Peyer's patch (tissue), 4 donors: ENCODE measurements around the gene NRXN3. TPM values are rescaled to one million over a fixed set of nuclear protein-coding genes. Genes with fewer than 3 reads are reported as not detected.

Source experiments
- DNase-seq, 3 donors: peaks; one replicate each; pipeline ENCODE4 v3.0.0-alpha.2; 2017 to 2019
- H3K27ac ChIP-seq, 4 donors: fragments of 200-600 bp; sonication (generic); one replicate each; pipeline ENCODE4 v1.5.1; 2016 to 2019
- H3K27me3 ChIP-seq, 2 donors: fragments of 200-600 bp; sonication (generic); one replicate each; pipeline ENCODE4 v1.5.1; 2019
- H3K36me3 ChIP-seq, 3 donors: fragments of 200-600 bp; sonication (generic); one replicate each; pipeline ENCODE4 v1.5.1; 2016 to 2019
- H3K4me1 ChIP-seq, 4 donors: fragments of 200-600 bp; sonication (generic); one replicate each; pipeline ENCODE4 v1.5.1; 2016 to 2019
- H3K4me3 ChIP-seq, 4 donors: fragments of 200-600 bp; sonication (generic); 1 replicate in 3 of 4; 2 replicates in 1 of 4; pipeline ENCODE4 v1.5.1; 2016 to 2019; ENCODE audit warnings: mild to moderate bottlenecking in 1 of 4
- H3K9me3 ChIP-seq, 4 donors: fragments of 200-600 bp; sonication (generic); one replicate each; pipeline ENCODE4 v1.5.1; 2016 to 2019; ENCODE audit warnings: mild to moderate bottlenecking in 1 of 4
- POLR2A ChIP-seq, 2 donors: fragments of 450-650 bp; IDR thresholded peaks; one replicate each; pipeline ENCODE4 v1.5.1; 2017; ENCODE audit warnings: antibody characterized with exemption in 2 of 2, mild to moderate bottlenecking in 2 of 2, moderate library complexity in 2 of 2
- total RNA-seq, 4 donors: library from RNA; depleted of rRNA; stranded (reverse); fragments of >200 nt; gene quantifications; one replicate each; pipeline ENCODE4 v1.1.0, GENCODE V29; 2016
- TF ChIP-seq, protein P1 (sequence below), 6 experiments: fragments of 450-650 bp in 4 of 6; fragments of 200-600 bp in 2 of 6; sonication (generic) in 1 of 6; IDR thresholded peaks; one replicate each; pipeline ENCODE4 v1.5.1; 2017 to 2019; ENCODE audit warnings: antibody characterized with exemption in 6 of 6, mild to moderate bottlenecking in 3 of 6, moderate library complexity in 1 of 6

Gene NRXN3
- total RNA-seq, 4 donors from 2014 or later: 1.6 to 10.2 (median 4.4) TPM

- Histone ChIP-seq H3K9me3 (no peaks in the 10 kb centered on the region), H3K27me3 (no peaks in the 10 kb centered on the region), H3K27ac (no peak overlapping the region), H3K36me3 (no peaks in the 10 kb centered on the region), H3K4me3 (no peak overlapping the region), H3K4me1 (no peaks in the 10 kb centered on the region)
- TF ChIP-seq, protein P1, sequence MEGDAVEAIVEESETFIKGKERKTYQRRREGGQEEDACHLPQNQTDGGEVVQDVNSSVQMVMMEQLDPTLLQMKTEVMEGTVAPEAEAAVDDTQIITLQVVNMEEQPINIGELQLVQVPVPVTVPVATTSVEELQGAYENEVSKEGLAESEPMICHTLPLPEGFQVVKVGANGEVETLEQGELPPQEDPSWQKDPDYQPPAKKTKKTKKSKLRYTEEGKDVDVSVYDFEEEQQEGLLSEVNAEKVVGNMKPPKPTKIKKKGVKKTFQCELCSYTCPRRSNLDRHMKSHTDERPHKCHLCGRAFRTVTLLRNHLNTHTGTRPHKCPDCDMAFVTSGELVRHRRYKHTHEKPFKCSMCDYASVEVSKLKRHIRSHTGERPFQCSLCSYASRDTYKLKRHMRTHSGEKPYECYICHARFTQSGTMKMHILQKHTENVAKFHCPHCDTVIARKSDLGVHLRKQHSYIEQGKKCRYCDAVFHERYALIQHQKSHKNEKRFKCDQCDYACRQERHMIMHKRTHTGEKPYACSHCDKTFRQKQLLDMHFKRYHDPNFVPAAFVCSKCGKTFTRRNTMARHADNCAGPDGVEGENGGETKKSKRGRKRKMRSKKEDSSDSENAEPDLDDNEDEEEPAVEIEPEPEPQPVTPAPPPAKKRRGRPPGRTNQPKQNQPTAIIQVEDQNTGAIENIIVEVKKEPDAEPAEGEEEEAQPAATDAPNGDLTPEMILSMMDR (IDR thresholded peaks at IDR 0.05): no peak
- no peak for DNase-seq
These were observed 1404.9 kb downstream of the NRXN3 start for GRCh38 chr14:79575032-79575431.

DNA sequence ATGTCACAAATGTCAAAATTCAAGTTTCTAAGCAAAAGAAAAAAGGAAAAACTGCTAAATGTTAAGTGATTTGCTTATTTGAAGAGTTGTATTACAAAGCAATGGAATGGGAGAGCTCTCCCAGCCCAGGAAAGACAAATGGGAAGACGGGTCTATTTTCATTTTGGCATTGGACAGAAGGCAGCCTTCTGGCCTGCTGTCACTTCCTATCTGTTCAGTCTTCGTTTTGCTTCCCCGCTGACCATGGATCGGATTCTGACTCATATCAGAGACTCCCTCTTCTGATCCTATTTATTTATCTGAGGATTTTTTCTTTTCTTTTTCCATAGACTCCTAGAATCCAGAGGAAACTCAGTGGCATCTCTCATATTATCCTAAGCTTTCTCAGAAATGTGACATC lies 1406.3 kb downstream of the NRXN3 start:
- no peaks in the 10 kb centered on the region for H3K9me3 ChIP-seq
- no peak for DNase-seq
- no peak overlapping the region for H3K27ac ChIP-seq
- H3K36me3 ChIP-seq: no peaks in the 10 kb centered on the region
- no peak overlapping the region for H3K4me3 ChIP-seq
- no peaks in the 10 kb centered on the region for H3K4me1 ChIP-seq
- TF ChIP-seq, protein P1 (IDR thresholded peaks at IDR 0.05): no peak
- no peak for TF ChIP-seq POLR2A (IDR thresholded peaks at IDR 0.05)
- H3K27me3 ChIP-seq: no peaks in the 10 kb centered on the region

DNA sequence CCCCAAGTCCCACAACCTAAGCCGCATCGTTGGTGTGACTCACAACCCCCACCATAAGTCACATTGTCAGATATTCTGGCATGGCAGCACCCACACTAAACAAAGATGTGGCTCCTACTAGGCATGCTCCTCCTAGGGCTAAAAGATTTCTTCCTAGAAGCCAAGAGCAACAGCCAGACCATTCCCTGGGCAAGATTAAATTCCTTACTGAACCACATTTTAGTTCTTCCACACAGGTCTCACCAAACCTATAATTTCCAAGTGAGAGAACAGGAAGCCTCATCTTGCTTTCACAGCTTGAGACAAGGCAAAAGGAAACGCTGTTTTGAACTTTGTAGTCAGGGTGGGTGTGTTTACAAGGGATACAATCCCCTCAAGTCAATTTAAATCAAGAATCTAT lies 1408.3 kb downstream of the NRXN3 start:
- Histone ChIP-seq H3K27me3 (no peaks in the 10 kb centered on the region), H3K9me3 (no peaks in the 10 kb centered on the region), H3K36me3 (no peaks in the 10 kb centered on the region), H3K4me3 (no peak overlapping the region), H3K27ac (no peak overlapping the region), H3K4me1 (no peaks in the 10 kb centered on the region)
- no peak for DNase-seq
- TF ChIP-seq, protein P1 (IDR thresholded peaks at IDR 0.05): no peak
- no peak for TF ChIP-seq POLR2A (IDR thresholded peaks at IDR 0.05)

- TF ChIP-seq POLR2A (IDR thresholded peaks at IDR 0.05): no peak
- TF ChIP-seq, protein P1 (IDR thresholded peaks at IDR 0.05): no peak
- Histone ChIP-seq H3K9me3 (no peaks in the 10 kb centered on the region), H3K36me3 (no peaks in the 10 kb centered on the region), H3K4me1 (no peaks in the 10 kb centered on the region), H3K4me3 (no peak overlapping the region), H3K27me3 (no peaks in the 10 kb centered on the region), H3K27ac (no peak overlapping the region)
- no peak for DNase-seq
These were observed 1410.2 kb downstream of the NRXN3 start for GRCh38 chr14:79580414-79580813.

DNA sequence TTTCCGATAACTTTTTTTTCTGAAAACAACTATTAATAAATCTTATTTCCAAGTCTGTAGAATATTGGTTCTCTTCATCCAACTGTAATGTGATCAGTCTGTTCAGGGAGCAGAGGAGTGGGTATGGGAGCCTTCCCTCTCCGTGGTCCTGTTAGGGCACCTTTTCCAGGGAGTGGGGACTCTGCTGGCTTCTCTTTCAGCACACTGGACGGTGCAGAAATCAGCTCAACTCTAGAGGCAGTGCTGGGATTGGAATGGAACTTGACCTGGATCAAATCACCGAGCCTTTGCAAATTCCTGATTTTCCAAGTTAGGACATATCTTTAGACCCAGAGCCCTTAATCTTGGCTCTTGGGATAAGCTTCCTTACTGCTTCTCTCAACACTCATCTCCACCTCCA lies 1410.7 kb downstream of the NRXN3 start:
- DNase-seq: no peak
- no peak overlapping the region for H3K27ac ChIP-seq
- H3K9me3 ChIP-seq: no peaks in the 10 kb centered on the region
- H3K27me3 ChIP-seq: no peaks in the 10 kb centered on the region
- H3K4me3 ChIP-seq: no peak overlapping the region
- H3K36me3 ChIP-seq: no peaks in the 10 kb centered on the region
- no peaks in the 10 kb centered on the region for H3K4me1 ChIP-seq
- TF ChIP-seq POLR2A (IDR thresholded peaks at IDR 0.05): no peak
- TF ChIP-seq, protein P1 (IDR thresholded peaks at IDR 0.05): no peak

- TF ChIP-seq, protein P1 (IDR thresholded peaks at IDR 0.05): no peak
- TF ChIP-seq POLR2A (IDR thresholded peaks at IDR 0.05): no peak
- no peak overlapping the region for H3K4me3 ChIP-seq
- no peaks in the 10 kb centered on the region for H3K36me3 ChIP-seq
- no peaks in the 10 kb centered on the region for H3K4me1 ChIP-seq
- DNase-seq: no peak
- no peaks in the 10 kb centered on the region for H3K9me3 ChIP-seq
- H3K27me3 ChIP-seq: no peaks in the 10 kb centered on the region
- H3K27ac ChIP-seq: no peak overlapping the region
These were observed 1411.9 kb downstream of the NRXN3 start for GRCh38 chr14:79581912-79582576.
